AML-193 (cell line): ENCODE measurements around the gene CCL13.
"Not testable (repeated sequence)": the region's sequence is repeated elsewhere in the genome, so short reads cannot be mapped to it uniquely, and the experiment has no call there.

Source experiments
- DNase-seq, 2 experiments: peaks; one replicate each; lab custom pipeline; 2025; lab: John Stamatoyannopoulos, UW

Gene CCL13

DNA sequence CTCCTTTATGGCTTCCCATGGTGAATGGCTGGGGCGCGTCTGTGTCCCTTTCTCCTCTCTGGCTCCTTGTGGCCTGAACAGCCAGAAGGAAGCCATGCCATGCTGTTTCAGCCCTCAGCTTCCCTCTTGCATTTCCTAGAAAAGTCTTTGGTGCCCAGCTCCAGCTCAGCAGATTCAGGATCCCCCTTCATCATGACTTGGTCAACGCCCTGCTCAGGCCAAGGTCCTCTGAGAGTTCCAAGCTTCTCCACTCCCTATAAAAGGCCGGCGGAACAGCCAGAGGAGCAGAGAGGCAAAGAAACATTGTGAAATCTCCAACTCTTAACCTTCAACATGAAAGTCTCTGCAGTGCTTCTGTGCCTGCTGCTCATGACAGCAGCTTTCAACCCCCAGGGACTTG, at the start of gene CCL13:
CCL13 (plus strand) TSS at position 287 of the 400 bp plus-strand sequence; CDS start at position 334, 47 bp downstream.
- DNase-seq, result no peak

DNA sequence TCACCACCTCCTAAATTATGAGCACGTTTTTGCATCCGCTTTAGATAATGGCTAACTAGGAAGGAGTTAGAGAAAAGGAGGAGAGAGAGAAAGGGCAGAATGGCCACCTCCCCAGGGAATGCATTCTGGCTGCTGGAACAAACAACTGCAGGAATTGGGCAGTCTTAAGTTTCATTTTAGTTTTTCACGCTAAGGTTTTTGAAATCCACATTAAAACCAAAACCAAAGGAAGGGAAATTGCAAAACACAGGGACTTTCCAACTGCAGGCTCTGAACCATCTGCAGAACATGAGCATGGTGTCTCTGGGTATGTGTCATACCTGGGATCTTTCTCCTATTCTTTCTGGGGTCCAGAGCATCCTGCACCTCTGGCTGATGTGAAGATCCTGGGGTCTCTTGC, 49.2 kb upstream of the CCL13 start:
- DNase-seq, result peak; percentile 56 to 62

DNA sequence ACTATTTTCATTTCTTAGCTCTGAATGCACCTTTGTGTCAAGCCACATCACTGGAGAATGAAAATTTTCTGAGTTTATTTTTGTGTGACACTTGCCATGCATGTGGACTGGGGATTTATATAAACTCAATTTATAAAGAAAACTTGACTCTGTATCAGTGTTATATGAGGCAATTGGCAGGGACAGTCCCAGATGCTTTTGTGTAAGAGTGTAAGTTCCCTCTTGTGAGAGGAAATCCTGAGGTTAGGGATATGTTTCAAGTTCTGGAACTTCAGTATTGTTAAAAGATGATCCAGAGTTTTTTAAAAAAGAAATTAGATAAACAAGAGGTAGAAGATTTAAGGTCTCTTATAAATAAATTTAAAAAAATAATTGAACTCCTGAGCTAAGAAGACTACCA, 47.9 kb upstream of the CCL13 start:
- DNase-seq, result peak; percentile 26 to 38

DNA sequence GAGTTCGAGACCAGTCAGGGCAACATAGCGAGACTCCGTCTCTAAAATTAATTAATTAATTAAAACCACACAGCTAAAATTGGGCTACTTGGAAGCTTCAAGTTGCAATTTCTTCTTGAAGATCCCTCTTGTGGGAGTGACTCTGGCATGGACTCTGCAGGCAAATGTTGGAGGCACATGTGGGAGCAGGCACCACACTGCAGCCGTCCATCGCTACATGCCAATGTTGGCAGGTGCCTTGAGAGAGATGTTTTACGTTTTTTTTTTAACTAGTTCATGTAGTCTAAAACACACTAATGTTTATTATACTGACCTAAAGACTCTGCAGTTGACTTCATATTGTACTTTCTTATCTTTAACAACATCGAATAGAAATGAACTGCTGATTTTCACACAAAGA, 45.0 kb upstream of the CCL13 start:
- DNase-seq, result no peak

DNA sequence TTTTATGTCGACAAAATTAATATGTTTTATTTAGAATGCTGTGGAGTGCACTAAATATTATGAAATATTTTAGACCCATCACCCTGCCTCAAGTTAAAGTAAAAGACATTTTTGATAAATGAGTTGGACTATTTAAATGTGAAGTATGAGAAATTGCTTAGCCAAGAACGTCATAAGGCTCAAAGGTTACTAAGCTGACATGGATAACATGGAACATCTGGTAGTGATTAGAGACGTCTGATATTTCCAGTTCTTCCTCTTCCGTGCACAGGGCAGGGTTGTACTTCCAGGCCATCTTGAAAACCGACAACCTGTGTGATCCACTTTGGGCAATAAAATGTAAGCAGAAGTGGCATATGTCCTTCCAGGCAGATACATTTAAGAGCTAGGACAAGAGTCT, 44.2 kb upstream of the CCL13 start:
- no peak for DNase-seq

DNA sequence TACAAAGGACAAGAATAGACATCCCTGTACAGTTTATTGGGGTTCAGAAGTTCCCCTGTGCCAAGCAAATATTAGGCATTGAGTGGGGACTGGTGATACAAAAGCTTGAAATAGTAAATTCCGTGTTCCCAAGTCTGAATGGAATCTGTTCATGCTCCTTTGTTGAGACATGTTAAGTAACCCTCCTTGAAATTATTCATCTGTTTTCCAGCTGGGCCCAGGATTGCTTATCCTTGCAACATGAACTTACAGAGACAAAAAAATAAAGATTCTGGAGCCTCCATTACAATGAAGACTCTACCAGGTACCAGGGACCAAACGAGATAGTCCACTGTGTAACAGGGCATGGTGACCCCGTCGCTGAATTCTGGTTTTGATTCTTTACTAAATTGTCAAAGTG, 43.1 kb upstream of the CCL13 start:
- DNase-seq, result no peak

DNA sequence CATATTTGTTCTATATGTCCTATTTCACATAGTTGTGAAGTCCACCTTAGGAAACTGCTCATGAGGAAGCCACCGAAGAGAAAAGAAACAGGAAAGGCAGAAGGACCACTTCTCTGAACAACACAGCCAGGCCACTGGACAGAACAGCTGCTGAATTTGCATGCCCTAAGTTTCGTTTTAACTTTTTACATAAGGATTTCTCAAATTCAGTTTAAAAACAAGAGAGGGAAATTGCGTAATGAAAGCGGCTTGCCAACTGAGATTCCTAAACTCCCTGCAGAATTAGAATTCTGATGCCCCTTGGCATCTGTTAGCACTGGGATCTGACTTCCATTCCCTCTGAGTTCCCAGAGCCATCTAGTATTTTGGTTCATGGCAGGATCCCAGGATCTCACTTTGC, 42.0 kb upstream of the CCL13 start:
- peak; percentile 75 to 79 for DNase-seq

DNA sequence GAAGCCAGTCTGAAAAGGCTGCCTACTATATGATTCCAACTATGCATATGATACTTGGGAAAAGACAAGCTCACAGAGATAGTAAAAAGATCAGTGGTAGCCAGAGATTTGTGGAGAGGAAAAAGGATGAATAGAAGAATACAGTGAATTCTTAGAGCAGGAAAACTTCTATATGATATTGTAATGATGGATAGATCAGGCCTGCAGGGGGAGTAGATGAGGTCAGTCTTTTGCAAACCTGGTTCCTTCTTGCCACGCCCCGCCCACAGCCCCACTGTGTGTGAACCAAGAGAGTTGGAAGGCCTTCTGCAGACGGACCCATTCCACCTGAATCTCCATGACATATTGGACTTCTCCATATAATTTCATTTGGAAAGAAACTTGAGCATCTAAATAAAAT, 37.8 kb upstream of the CCL13 start:
- peak; percentile 48 to 53 for DNase-seq

DNA sequence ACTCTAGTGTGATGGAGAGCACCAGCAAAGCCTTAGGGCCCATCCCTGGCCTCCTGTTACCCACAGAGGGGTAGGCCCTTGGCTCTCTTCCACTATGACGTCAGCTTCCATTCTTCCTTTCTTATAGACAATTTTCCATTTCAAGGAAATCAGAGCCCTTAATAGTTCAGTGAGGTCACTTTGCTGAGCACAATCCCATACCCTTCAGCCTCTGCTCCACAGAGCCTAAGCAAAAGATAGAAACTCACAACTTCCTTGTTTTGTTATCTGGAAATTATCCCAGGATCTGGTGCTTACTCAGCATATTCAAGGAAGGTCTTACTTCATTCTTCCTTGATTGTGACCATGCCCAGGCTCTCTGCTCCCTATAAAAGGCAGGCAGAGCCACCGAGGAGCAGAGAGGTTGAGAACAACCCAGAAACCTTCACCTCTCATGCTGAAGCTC, 37.2 kb upstream of the CCL13 start, which contains the start of gene CCL8:
CCL8 (plus strand) TSS at position 397 of the 445 bp plus-strand sequence. CDS start 67 bp downstream, outside the sequence.
- no peak for DNase-seq

DNA sequence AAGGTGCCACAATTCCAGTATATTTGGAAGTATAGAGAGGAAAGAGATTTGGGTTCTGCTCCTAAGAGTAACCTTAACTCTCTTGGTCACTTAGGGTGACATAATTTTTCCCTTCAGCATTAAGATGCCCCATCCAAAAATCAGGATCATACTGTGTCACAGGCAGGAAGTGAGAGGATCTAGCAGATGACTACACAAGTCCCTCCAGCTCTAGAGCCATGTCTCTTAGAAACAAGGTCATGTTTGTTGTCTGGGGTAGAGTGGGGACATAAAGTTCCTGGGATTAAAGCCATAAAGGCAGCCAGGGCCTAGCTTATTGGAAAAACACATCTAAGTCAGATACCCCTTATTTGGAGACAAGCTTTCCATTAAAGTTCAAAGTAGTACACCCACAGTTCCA, 34.3 kb upstream of the CCL13 start:
- no peak for DNase-seq

DNA sequence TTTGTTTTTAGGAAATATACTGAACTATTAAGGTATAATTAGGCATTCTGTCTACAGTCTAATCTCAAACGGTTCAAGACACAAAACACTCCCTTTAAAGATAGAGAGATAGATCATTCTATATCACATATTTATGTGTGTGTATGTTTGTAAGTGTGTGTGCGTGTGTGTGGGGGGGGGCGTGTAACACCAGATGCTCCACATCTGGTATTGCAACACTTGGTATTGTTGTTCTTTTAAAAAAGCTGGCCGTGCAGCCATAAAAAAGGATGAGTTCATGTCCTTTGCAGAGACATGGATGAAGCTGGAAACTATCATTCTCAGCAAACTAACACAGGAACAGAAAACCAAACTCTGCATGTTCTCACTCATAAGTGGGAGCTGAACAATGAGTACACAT, 28.7 kb upstream of the CCL13 start:
- DNase-seq, result not testable (repeated sequence)

DNA sequence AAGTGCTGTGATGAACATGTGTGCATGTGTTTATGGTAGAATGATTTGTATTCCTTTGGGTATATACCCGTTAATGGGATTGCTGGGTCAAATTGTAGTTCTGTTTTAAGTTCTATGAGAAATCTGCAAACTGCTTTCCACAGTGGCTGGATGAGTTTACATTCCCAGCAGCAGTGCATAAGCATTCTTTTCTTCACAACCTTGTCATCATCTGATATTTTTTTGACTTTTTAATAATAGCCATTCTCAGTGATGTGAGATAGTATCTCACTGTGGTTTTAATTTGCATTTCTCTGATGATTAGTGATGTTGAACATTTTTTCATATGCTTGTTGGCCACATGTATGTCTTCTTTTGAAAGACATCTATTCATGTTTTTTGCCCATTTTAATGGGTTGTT, 18.6 kb upstream of the CCL13 start:
- DNase-seq, result no peak

DNA sequence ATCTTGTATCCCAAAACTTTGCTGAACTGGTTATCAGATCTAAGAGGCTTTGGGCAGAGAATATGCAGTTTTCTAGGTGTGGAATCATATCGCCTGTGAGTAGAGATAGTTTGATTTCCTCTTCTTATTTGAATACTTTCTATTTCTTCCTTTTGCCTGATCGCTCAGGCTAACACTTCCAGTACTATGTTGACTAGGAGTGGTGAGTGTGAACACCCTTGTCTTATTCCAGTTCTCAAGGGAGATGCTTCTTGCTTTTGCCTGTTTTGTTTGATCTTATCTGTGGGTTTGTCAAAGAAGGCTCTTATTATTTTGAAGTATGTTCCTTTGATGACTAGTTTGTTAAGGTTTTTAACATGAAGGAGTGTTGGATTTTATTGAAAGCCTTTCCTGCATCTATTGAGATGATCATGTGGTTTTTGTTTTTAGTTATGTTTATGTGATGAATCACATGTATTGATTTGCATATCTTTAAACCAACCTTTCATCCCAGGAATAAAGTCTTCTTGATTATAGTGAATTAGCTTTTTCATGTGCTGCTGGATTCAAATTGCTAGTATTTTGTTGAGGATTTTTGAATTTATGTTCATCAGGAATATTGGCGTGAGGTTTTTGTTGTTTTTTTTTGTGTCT, 17.0 kb upstream of the CCL13 start:
- DNase-seq, result no peak

DNA sequence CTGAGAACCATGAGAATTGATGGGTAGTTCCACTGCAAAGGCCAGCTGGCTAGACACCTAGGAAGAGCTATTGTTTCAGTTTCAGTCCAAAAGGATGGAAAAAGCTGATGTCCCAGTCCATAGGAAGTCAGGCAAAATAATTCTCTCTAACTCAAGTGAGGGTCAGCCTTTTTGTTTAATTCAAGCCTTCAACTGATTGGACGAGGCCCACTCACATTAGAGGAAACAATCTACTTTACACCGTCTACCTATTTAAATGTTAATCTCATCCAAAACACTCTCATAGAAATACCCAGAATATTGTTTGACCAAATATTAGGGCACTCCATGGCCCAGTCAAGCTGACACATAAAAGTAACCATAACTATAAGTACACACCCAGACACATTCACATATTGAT, 14.4 kb upstream of the CCL13 start:
- no peak for DNase-seq

DNA sequence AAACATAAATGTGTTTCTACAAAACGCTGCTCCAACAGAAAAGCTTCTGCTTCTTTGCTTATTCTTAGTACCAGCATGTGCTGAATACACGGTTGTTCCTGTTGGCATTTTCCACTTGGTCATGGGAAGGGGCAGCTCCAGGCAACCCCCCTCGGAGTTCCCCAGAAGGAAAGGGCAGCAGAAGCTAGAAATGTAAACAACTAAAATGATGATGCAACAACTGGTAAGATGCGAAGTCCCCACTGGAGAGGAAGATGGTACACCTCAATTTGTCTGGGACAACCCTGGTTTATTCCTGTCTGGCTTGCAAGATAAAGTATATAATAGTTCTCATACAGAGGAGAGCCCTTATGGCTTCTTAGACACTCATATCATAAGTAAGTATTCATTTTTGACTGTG, 9.2 kb upstream of the CCL13 start:
- no peak for DNase-seq

DNA sequence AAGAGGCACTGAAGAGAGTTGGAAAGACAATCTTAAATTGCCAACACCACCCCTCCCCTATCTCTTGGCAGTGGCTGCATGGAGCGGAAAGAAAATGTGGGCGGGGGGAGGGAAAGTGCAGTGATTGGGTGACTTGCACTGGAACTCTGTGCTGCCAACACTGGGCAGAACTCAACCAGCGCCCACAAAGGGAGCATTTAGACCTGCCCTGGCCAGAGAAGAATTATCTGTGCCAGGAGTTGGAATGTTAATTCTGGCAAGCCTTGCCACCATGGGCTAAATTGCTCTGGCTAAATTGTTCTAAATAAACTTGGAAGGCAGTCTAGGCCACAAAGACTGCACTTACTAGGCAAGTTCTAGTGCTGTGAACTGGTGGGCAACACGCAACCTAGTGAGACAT, 6.5 kb upstream of the CCL13 start:
- DNase-seq, result no peak

DNA sequence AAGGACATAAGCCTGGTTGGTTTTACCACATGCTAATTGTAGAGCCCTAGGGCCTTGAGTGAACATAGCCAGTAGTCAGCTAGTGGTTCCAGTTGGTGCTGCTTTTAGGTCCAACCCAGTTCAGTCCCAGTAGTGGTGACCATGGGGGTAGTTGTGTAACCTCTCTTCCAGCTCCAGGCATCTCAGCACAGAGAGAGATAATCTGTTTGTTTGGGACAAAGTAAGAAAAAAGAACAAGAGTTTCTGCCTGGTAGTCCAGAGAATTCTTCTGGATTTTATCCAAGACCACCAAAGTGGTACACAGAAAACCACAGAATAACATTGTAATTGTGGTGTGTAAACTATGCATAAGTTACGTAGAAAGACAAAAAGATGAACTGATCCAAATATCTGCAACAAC, 5.2 kb upstream of the CCL13 start:
- no peak for DNase-seq

DNA sequence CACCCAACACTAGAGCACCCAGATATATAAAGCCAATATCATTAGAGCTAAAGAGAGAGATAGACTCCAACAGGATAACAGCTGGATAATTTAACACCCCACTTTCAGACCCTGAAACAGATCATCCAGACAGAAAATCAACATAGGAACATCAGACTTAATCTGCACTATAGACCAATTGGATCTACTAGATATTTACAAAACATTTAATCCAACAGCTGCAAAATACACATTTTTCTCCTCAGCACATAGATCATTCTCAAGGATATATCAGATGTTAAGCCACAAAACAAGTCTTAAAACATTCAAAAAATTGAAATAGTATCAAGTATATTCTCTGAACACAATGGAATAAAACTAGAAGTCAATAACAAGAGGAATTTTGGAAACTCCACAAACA, 4.1 kb upstream of the CCL13 start:
- DNase-seq, result no peak

DNA sequence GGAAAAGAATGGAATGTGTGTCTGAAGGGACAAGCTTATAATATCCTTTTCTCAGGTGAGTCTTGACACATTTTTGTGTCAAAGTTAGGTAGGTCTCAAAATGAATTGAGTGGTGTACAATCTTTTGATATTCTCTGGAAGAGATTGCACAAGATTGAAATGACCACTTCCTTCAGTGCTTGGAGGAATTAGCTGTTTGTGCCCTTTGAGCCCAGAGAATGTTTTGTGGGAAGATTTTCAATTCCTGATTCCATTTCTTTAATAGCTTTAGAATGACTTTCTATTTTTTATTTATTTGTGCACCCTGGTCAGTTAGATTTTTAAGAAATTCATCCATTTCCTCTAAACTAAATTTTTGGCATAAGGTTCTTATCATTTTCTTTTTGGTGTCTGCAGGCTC, 1.6 kb upstream of the CCL13 start:
- DNase-seq, result no peak

DNA sequence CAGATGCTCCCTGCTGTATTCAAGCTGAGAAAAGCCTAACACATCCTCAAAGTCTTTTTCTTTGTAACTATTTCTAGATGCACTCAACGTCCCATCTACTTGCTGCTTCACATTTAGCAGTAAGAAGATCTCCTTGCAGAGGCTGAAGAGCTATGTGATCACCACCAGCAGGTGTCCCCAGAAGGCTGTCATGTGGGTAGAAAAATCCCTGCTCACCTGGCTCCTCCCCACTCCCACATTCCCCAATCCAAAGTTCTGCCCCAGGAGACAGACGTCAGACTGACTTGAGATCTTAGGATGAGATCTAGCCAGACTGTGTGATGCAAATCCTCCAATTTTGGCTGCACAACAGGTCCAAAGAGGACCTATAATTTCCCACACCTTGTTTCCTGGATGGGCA, 1.1 kb downstream of the CCL13 start:
- no peak for DNase-seq

DNA sequence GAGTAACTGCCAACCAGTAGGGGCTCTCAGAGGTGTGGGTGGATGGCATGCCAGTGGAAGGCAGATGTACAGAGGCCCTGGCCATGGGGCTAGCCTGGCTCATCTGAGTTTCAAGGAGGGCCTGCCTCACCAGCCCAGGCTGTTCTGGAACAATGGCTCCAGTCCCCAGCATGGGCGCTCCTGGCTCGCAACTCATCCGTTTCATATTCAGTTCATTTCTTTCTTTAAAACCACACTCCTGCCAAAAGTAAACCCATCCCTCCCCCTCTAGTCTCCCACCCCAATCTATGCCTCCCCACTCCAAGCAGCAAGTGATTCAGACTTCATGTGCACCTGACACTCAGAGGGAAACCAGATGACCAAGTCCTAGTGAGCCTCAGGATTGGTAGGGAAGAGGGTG, 2.4 kb downstream of the CCL13 start:
- no peak for DNase-seq

DNA sequence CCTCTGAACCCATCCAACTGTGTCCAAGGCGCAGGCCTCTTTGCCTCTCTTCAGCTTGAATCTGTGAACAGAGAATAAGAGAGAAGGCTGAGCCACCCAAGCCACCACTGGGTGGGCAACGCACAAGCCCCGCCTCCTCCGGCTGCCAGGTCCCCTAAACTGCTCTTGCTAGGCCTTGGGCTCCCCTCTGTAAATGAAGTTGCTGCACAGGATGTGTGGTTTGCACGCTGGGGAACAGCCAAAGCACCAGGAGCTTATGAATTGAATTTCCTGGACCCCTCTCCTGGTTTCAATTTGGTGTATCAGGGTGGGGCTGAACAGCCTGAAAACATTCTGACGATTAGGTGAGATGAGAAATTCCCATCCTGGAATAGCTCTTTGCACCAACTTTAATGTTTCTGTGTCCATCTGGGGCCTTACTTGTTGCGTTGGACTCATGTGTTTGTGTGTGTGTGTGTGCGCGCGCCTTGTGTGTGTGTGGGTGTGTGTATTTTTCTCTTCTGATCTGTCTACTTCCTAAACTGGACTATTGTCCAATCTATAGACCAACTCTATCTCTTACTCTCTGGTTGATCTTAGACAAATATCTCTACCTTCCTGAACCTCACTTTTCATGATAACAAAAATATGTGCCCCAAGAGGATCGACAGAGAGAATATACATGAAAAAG, 4.5 kb downstream of the CCL13 start:
- DNase-seq, result no peak

DNA sequence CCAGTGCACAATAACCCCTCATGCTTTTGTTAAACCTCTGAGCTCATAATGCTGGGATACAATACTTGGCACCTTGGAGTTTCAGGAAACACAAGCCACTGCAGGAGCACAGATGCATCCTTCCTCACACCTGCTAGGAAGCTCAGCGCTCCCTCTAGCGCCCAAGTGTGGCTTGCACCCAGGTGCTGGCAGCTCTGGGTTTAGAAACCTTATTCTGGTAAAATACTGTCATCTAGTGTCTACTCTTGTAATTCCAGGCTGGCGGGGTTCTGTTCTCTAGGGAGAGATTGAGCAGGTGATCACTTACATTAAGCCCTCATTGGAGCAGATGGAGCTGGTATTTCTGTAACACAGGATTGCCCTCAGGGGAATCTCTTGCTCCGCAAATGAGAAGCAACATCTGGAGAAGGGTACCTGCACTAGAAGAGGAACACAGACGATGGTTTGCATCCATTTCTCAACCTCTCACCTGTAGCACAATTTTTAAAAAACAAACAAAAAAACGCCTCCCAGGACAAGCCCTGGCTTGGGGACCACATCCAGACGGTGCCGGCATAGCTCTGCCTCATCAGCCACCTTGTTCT, 5.3 kb downstream of the CCL13 start:
- peak; percentile 89 to 93 for DNase-seq
